Inferior parietal cortex (tissue), 1 donor: ENCODE data around the gene DUSP6.

ENCODE experiments used
- DNase-seq: peaks from one replicate; pipeline ENCODE4 v3.0.0-alpha.2; 2016; ENCODE audit errors: extremely low spot score

Gene DUSP6

GRCh38 chr12:89373763-89374572 is 21.7 kb upstream of the DUSP6 start:
- DNase-seq: no peak

GRCh38 chr12:89372584-89373370 is 20.5 kb upstream of the DUSP6 start:
- no peak for DNase-seq

- DNase-seq: no peak
These were observed 18.5 kb upstream of the DUSP6 start for GRCh38 chr12:89370850-89371249.

GRCh38 chr12:89370421-89370831 is 18.1 kb upstream of the DUSP6 start:
- DNase-seq: no peak

DNA sequence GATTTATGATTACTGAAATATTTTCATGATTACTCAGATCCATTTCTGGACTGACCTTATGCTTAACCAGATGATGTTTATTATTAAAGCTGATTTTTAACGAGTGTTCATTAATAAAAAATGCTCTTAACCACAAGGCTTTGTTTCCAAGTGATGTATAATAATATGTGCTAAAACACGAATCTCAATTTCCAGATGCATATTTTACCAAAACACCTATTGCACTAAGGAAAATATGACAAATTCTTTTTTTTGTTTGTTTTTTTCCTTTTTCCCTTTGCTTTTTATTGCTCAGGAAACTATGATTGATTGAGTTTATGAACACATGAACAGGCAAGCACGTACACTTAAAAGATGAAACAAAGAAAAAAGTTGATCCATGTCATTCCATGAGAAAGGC is 16.9 kb upstream of the DUSP6 start:
- DNase-seq: no peak

- DNase-seq: no peak
These were observed 16.1 kb upstream of the DUSP6 start for GRCh38 chr12:89368391-89368790.

DNA sequence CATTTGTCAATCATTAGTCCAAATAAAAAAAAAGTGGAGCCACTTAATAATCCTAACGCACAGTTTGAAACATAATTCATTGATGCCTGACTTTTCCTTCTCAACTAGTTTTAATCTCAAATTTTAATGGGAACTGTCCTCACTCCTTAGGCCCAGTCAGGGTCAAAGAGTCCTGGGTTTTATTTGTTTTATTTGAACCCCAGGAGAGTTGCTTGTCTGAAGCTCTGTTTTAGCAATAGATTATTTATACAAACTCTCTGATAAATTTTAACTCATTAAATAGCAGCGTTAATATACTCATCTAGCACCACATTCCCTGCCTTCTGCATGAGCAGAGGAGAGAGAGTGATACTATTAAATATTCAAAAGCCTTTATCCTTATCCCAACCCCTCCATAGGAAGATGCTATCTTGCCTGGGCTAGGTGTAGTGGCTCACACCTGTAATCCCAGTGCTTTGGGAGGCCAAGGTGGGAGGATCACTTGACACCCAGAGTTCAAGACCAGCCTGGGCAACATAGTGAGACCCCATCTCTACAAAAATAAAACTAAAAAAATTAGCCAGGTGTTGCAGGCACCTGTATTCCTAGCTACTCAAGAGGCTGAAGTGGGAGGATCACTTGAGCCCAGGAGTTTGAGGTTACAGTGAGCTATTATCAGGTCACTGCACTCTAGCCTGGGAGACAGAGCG is 14.5 kb upstream of the DUSP6 start:
- DNase-seq: no peak

- no peak for DNase-seq
These were observed 12.3 kb upstream of the DUSP6 start for GRCh38 chr12:89364631-89365030.

- no peak for DNase-seq
These were observed 11.8 kb upstream of the DUSP6 start for GRCh38 chr12:89364058-89364457.

DNA sequence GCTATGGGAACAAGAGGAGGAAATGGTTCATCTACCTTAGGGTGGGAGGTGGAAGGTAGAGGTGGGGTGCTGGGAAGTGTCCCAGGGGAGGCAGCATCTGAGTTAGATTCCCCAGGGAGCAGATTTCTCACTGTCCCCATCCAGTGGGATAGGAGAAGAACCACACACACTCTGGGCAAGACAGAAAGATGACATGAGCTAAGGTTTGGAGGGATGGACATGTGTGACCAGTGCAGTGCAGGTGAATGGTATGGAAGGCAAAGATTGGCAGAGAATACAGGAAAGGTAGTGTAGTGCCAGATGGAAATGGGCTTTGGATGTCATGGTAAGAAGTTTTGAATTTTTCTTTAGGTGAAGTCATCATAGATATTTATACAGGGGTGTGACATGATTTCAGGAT is 11.3 kb upstream of the DUSP6 start:
- DNase-seq: no peak

- DNase-seq: no peak
These were observed 10.8 kb upstream of the DUSP6 start for GRCh38 chr12:89363084-89363483.

DNA sequence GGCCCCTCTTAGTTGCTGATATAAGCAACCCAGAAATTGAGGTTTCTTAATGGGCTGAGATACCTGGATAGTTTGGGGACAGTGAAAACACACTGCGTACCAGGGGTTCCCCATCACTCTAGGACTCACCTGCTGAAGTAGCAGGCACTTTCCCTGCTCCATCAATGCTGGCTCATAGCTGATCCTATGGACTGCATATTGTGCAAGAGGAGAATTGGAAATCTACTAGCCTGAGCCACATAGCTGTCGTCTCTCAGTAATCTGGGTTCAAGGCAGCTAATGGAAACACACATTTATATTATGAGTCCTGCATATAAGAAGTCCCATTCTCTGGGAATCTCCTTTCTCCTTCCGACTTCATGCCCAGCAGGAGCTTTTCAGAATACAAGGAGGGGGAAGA is 7.3 kb upstream of the DUSP6 start:
- no peak for DNase-seq

GRCh38 chr12:89358805-89359204 is 6.5 kb upstream of the DUSP6 start:
- DNase-seq: no peak

DNA sequence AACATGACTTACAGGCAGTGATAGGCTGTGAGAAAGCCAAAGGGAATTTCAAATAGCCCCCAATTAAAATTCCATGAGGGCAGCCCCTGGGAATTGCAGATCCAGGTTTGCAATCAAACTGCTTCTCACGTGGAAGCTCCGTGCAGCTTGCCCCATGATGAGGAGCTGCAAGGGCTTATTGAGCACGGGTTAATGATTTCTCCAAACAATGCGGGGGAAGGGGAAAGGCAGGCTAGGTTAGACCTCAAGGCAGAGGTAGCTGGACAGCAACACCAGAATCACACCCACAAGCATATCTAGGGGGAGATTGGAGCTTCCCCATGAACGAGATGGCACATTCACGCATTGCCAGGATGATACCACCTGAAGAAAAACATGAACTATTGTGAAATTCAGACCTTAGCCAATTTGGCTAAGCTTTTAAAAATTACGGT is 5.0 kb upstream of the DUSP6 start:
- DNase-seq: no peak

DNA sequence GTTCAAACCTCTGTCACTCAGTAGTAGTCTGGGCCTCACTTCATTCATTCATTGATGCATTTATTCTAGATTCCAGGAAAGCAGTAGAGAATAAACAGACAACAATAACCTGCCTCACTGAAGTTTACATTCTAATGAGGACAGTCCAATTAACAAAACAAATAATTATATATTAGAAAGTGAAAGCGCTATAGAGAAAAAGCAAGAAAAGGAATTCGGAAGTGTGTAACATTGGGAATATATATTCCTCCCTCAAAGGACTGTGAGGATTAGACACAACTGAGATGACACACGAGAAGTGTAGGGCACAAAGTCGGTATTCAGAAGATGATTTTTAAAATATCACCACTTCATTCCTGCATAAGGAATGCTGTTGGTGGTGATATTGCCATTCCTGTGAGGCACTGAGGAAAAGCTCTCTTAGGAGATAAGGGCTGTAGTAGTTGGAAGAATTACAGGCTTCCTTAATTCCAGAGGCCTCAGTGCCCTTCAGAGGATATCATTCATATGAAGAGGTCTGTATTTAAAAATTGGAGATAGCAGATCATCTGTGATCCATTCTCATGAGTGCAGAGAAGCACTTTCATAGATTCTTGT is 3.9 kb upstream of the DUSP6 start:
- DNase-seq: no peak

- DNase-seq: no peak
These were observed 3.2 kb upstream of the DUSP6 start for GRCh38 chr12:89355243-89356068.

- DNase-seq: peak; percentile 43
These were observed 2.3 kb upstream of the DUSP6 start for GRCh38 chr12:89354612-89355067.

GRCh38 chr12:89353823-89354611 is 1.7 kb upstream of the DUSP6 start:
- no peak for DNase-seq

DNA sequence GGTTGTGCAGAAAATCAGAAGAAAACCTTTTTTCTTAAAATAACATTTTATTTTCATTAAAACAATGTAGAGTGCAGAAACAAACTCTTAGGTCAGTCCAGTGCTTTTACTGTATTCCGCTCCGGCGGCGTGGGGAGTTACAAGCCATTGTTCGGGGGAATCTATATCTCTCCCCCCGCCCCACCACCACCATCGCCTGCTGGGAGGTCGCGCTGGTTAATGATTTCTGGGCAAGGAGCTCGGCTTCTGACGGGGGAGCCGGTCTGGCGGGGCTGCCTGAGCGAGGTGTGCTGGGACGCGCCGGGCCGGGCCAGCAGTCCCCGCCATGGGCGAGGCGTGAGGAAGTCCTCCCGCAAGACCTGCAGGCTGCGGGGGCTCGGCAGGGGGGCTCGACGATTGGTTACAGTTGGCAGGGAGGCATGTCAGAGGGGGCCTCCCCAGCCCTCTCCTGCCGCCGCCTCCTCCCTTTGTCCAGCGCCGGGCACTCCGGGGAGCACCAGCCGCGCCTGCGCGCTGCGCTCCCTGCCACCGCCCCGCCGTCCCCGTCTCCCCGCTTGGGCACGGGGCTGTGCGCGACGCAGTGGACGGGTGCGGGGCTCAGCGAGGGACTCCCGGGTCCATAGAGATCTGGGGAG is 1.0 kb upstream of the DUSP6 start:
- peak; percentile 42 for DNase-seq

GRCh38 chr12:89352242-89352491 is 134 bp downstream of the DUSP6 start:
- DNase-seq: no peak
